ENCODE measurements around the gene RAPSN. TPM values are rescaled to one million over a fixed set of nuclear protein-coding genes. Genes with fewer than 3 reads are reported as not detected.
A peak's percentile ranks its signal among the peaks of the same experiment; 100 is the strongest.

RAPSN gene
- total and polyA plus RNA-seq, 2 donors (not counting 1 experiment from before 2014, with no cell fraction given) = 0.17 TPM; not detected in 1

GRCh38 chr11:47415091-47415854 lies 33.7 kb downstream of the RAPSN start:
- H3K4me1 ChIP-seq (ENCODE audit: control insufficient read depth, extremely low read depth, insufficient read depth, low read length) = peaks cover 46% of the 10 kb centered on the region
- peaks cover 57% of the 10 kb centered on the region for H3K36me3 ChIP-seq (ENCODE audit: control insufficient read depth, insufficient read depth, low read length)

GRCh38 chr11:47414685-47415070 lies 34.3 kb downstream of the RAPSN start:
- Histone ChIP-seq H3K27me3 (ENCODE audit: control insufficient read depth, insufficient read depth, low read length) (no peaks in the 10 kb centered on the region), H2AFZ (ENCODE audit: low read length) (no peak overlapping the region), H3K9ac (ENCODE audit: insufficient read depth, low read length) (no peak overlapping the region), H3K4me3 (replicated peaks in 1 of 4; ENCODE audit: control extremely low read depth in 1 of 4, insufficient read depth in 1 of 4, low read depth in 3 of 4, low read length in 4 of 4) (no peak overlapping the region), H3K27ac (ENCODE audit: insufficient read depth, low read length) (peak overlapping the region; percentile 81), H3K4me1 (ENCODE audit: control insufficient read depth, extremely low read depth, insufficient read depth, low read length) (peaks cover 49% of the 10 kb centered on the region), H3K79me2 (ENCODE audit: control insufficient read depth, insufficient read depth, low read length) (peaks cover 32% of the 10 kb centered on the region), H4K20me1 (ENCODE audit: control insufficient read depth, extremely low read depth, insufficient read depth, low read length) (no peaks in the 10 kb centered on the region), H3K9me3 (ENCODE audit: control insufficient read depth, insufficient read depth, low read depth, low read length) (no peaks in the 10 kb centered on the region), H3K36me3 (ENCODE audit: control insufficient read depth, insufficient read depth, low read length) (peaks cover 55% of the 10 kb centered on the region), H3K4me2 (ENCODE audit: extremely low read depth, insufficient read depth, low read length) (no peak overlapping the region)
- TF ChIP-seq EZH2 (IDR thresholded peaks at IDR 0.05; ENCODE audit: low read length, missing control alignments) = no peak
- TF ChIP-seq CTCF (conservative IDR thresholded peaks at IDR 0.05 in 1 of 2, IDR thresholded peaks at IDR 0.05 in 1 of 2; ENCODE audit: low read depth in 1 of 2, low read length in 2 of 2) = no peak
- DNase-seq (ENCODE audit: low read depth in 2 of 2) = no peak

More at GRCh38 chr11:47415091-47415854, 33.7 kb downstream of the RAPSN start:
- peak overlapping the region; percentile 48 for H3K9ac ChIP-seq (ENCODE audit: insufficient read depth, low read length)
- H3K79me2 ChIP-seq (ENCODE audit: control insufficient read depth, insufficient read depth, low read length) = peaks cover 26% of the 10 kb centered on the region
- TF ChIP-seq CTCF (conservative IDR thresholded peaks at IDR 0.05 in 1 of 2, IDR thresholded peaks at IDR 0.05 in 1 of 2; ENCODE audit: low read depth in 1 of 2, low read length in 2 of 2) = no peak
- no peak for TF ChIP-seq EZH2 (IDR thresholded peaks at IDR 0.05; ENCODE audit: low read length, missing control alignments)
- H2AFZ ChIP-seq (ENCODE audit: low read length) = no peak overlapping the region
- H3K4me2 ChIP-seq (ENCODE audit: extremely low read depth, insufficient read depth, low read length) = peak overlapping the region; percentile 27
- H3K9me3 ChIP-seq (ENCODE audit: control insufficient read depth, insufficient read depth, low read depth, low read length) = no peaks in the 10 kb centered on the region
- peak overlapping the region; percentile 81 for H3K27ac ChIP-seq (ENCODE audit: insufficient read depth, low read length)
- H3K4me3 ChIP-seq (replicated peaks in 1 of 4; ENCODE audit: control extremely low read depth in 1 of 4, insufficient read depth in 1 of 4, low read depth in 3 of 4, low read length in 4 of 4) = no peak overlapping the region
- H4K20me1 ChIP-seq (ENCODE audit: control insufficient read depth, extremely low read depth, insufficient read depth, low read length) = no peaks in the 10 kb centered on the region
- DNase-seq (ENCODE audit: low read depth in 2 of 2) = no peak
- H3K27me3 ChIP-seq (ENCODE audit: control insufficient read depth, insufficient read depth, low read length) = no peaks in the 10 kb centered on the region

- Histone ChIP-seq H3K9ac (ENCODE audit: insufficient read depth, low read length) (peak overlapping the region; percentile 40), H3K4me2 (ENCODE audit: extremely low read depth, insufficient read depth, low read length) (peak overlapping the region; percentile 7), H3K27me3 (ENCODE audit: control insufficient read depth, insufficient read depth, low read length) (no peaks in the 10 kb centered on the region), H4K20me1 (ENCODE audit: control insufficient read depth, extremely low read depth, insufficient read depth, low read length) (no peaks in the 10 kb centered on the region), H3K4me1 (ENCODE audit: control insufficient read depth, extremely low read depth, insufficient read depth, low read length) (peaks cover 49% of the 10 kb centered on the region), H3K36me3 (ENCODE audit: control insufficient read depth, insufficient read depth, low read length) (peaks cover 52% of the 10 kb centered on the region), H2AFZ (ENCODE audit: low read length) (no peak overlapping the region), H3K27ac (ENCODE audit: insufficient read depth, low read length) (peak overlapping the region; percentile 83), H3K4me3 (replicated peaks in 1 of 4; ENCODE audit: control extremely low read depth in 1 of 4, insufficient read depth in 1 of 4, low read depth in 3 of 4, low read length in 4 of 4) (no peak overlapping the region), H3K79me2 (ENCODE audit: control insufficient read depth, insufficient read depth, low read length) (peaks cover 38% of the 10 kb centered on the region), H3K9me3 (ENCODE audit: control insufficient read depth, insufficient read depth, low read depth, low read length) (no peaks in the 10 kb centered on the region)
- no peak for TF ChIP-seq CTCF (conservative IDR thresholded peaks at IDR 0.05 in 1 of 2, IDR thresholded peaks at IDR 0.05 in 1 of 2; ENCODE audit: low read depth in 1 of 2, low read length in 2 of 2)
- TF ChIP-seq EZH2 (IDR thresholded peaks at IDR 0.05; ENCODE audit: low read length, missing control alignments) = no peak
- peak; percentile 83 to 84 for DNase-seq (ENCODE audit: low read depth in 2 of 2)
These were observed 34.8 kb downstream of the RAPSN start for GRCh38 chr11:47413908-47414684.

Measured in fibroblast of lung (primary cell).